ENCODE results near the gene PRKD1.

PRKD1 gene

DNA sequence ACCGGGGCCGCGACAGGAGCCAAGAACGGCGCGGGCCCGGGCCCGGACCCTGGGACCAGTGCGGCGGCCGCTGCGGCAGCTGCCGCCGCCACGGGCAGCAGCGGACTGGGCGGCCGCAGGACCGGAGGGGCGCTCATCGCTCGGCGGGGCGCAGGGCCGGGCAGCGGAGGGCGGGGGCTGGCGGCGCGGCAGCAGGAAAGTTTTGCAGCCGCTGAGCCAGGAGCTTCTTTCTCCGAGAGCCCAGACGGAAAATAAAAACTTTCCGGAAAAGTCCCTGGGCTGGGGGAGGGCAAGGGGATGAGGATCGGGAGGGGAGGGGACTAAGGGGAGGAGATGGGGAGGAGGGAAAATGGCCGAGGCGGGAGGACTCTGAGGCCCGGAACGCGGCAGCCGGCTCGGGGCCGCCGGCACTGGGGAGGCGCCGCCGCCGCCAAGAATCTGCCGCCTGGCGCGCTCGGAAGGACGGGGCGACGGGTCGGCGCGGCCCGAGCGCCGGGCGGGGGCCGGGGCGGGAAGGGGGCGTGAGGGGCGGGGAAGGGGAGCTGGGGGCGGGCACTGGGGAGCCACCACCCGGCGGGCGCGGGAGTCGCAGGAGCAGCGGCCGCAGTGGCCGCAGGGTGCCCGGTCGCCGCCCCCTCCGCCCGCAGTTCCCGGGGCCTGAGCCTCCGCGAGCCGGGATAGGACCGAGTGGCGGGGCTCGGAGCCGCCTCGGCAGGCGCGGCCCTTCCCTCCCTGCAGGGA lies at the start of gene PRKD1:
PRKD1 (minus strand) TSS at position 472 of the 741 bp plus-strand sequence.
- no peak for DNase-seq

DNA sequence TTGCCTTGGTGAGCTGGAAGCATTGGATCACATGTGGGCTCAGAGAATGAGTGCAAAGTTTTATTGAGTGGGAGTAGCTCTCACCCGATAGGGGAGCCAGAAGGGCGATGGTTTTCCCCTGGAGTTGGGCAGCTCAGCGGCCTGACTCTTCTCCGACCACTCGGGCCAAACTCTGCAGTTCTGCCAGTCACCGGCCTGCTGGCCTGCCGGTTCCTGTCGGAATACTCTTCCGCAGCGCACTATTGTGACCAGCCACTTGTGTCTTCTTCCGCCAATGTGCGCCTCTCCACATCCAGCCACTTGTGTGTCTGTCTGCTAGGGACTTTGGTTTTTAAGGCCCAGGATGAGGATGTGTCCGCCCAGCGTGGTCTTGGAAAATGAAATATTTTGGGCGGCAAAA lies 43.5 kb upstream of the PRKD1 start:
- no peak for DNase-seq

DNA sequence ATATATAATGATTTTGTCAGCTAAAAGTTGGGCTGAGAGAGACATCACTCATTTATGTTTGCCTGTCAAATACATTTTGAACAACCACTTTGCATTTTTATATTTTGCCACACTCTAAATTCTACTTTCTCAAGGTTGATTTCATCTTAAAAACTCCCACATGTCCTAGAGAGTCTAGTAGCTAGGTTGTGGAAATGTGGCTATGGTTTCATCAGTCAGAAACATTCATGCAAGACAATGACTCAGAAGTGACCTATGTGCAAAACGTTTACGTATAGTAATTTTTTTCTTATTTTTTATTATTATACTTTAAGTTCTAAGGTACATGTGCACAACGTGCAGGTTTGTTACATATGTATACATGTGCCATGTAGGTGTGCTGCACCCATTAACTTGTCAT lies 27.4 kb upstream of the PRKD1 start:
- no peak for DNase-seq

DNA sequence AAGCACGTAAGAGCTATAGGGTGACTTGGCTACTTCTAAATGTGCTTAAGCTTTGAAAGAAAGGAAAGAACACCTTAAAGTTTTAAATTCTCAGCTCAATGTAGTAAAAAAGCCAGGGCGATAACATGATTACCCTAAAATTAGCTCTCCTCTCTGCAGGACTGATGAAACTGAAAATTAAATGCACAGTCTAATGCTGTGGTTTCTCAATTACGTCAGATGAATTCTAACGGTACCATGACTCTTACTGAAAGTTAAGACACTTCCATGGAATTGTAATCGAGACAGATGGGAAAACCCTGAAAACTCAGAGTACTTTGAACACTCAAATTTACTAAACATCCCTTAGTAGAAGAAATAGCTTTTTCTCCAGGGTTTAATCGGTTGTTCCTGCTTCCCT lies 25.9 kb upstream of the PRKD1 start:
- DNase-seq = no peak

DNA sequence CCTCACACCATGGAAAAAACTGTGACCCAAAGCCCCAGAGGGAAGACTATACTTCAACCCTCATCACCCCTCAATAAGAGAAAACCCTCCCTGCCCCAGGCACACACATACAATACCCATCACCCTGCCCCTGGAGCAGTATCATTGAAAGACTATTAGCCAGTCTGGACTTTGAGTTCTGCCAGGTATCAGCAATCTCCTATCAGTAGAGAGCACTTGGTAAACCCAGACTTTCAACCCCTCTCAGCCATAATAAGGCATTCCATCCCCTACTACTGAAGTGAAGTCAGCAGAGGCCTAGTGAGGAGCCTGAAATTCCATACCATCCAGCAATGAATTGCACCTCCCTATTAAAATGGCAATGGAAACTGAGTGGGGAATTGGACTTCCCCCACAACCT lies 16.4 kb upstream of the PRKD1 start:
- DNase-seq = no peak

DNA sequence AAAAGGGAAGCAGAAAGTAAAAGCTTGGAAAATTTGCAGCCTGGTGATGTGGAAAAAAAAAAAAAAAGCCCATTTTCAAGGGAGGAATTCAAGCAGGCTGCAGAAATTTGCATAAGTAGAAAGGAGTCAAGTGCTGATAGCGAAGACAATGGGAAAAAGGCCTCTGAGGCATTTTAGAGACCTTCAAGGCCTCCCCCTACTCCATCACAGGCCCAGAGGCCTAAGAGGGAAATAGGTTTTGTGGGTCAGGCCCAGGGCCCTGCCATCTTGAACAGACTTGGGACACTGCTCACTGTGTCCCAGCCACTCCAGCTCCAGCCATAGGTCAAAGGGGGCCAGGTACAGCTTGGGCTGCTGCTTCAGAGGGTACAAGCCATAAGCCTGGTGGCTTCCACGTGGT lies 13.8 kb upstream of the PRKD1 start:
- no peak for DNase-seq

DNA sequence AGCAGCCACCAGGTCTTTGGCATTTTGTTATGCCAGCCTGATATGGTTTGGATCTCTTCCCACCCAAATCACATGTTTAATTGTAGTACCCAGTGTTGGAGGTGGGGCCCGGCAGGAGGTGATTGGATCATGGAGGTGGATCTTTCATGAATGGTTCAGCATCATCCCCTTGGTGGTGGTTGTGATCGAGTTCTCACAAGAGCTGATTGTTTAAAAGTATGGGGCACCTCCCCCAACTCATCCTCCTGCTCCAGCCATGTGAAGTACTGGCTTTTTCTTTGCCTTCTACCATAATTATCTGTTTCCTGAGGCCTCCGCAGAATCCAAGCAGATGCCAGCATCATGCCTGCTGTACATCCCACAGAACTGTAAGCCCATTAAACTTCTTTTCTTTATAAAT lies 12.8 kb upstream of the PRKD1 start:
- no peak for DNase-seq

DNA sequence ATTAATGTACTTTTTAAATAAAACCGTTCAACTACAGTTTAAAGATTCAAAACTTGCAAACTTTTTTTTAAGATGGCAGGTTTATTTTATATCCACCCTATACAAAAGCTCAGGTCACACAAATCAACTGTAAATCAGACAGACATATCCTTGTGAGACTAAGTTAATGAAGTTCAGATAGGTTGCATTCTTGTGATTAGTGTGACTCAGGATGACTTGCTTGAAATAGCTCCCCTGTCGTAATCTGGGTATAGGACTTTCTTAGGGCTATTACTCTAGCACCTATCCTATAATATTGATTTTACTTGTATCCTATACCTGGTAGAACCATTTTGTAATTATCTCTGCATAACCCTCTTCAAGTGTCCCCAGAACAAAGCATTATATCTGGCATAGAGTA lies 9.5 kb upstream of the PRKD1 start:
- DNase-seq = no peak

DNA sequence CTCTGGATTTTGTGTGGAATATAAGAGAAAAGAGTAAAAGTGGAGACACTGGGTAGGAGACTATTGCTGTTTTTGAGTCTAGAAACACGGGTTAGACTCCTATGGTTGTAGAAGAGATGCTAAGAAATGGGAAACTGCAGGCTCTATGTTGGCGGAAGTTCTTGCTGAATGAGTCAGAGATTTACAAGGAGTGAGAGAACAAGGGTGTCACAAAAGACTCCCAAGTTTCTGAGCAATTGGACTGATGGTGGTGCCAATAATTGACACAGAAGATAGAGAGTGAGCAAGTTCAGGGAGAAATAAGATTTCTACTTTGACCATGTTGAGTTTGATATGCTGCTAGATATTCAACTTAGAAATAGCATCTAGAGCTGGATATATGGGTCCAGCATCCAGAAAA lies 2.6 kb upstream of the PRKD1 start:
- no peak for DNase-seq

DNA sequence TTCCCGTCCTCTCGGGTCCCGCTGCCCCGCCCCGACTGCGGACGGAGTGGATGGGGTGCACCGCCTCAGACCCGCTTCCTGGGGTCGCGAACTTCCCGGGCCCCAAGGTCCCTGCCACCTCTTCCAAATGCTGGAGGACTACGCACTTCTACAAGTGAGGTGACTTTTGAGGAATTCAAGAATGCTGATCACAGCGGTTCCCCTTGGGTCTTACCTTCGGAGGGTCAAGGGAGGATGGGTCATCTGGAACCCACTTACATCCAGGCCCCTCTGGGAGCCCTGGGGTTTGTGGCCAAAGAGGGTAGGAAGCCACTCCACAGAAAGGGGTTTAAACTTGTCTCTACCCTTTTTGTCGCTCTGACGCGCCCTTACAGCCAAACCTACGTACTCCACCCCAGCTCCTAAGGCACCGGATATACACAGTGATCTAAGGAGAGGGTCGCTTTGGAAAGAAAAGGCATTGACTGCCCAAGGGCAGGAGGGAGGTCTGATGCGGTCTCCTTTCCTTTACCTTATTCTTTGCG lies 532 bp upstream of the PRKD1 start:
- DNase-seq = no peak

DNA sequence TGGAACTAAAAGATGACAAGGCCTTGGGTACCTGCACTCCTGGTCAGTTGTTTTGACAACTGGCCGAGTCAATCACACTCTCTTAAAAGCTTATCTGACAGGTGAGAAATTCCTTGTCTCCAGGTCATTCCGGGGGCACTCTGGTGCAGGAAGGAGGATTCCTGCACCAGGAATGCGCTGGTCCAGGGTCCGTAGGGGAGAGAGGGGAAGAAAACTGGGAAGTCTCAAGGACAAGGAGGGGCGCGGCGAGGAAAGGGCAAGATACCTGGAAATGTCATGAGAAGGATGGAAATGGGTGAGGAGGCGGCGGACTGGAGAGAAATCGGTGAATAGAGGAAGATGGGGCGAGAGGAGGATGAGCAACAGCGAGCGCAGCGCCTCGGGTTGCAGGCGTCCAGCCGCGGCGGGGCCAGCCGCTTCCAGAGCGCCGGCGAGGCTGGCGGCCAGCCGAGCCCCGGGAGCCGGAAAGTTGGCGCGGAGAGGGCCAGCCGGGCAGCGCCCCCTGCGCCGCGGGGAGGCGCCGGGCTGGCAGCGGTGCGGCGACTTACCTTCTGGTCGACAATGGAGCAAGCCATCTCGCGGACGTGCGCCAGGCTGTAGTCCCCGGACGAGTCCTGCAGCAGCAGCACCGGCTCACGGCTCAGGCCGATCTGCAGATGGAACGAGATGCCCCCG lies 809 bp downstream of the PRKD1 start:
- no peak for DNase-seq

DNA sequence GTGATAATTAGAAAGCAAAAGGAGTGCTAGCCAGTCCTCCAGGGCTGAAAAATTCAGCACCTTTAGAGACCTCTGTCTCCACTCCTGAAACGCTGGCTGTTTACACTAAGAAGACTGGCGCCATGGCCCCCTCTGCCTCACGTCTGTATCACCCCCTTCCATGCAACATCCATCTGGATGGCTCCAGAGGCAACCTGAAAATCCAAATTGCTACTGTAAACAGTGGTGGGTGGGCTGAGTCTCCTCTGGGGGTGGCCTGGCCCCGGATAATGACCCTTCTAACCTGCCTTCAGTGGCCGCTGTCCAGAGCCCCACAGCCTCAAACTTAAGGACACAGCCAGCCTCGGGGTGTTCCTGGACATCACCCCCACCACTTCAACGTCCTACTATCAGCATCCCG lies 1.4 kb downstream of the PRKD1 start:
- DNase-seq = no peak

DNA sequence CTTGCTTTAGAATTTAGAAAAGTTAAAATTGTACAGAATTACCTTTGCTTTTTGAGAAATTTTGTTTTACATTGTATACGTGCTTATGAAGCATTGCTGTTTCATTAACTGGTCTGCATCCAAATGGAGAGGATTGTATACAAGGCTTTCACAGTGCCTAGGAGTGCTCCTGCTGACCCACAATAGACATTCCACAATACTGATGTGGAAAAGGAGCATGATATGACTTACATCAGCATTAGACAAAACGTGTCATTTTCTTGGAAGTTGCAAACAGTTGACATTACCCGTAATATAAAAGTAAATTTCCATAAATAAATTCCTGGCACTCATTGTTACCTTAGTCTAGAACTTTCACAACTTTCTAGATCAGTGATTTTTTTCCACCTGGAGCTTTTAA lies 1.9 kb downstream of the PRKD1 start:
- no peak for DNase-seq

DNA sequence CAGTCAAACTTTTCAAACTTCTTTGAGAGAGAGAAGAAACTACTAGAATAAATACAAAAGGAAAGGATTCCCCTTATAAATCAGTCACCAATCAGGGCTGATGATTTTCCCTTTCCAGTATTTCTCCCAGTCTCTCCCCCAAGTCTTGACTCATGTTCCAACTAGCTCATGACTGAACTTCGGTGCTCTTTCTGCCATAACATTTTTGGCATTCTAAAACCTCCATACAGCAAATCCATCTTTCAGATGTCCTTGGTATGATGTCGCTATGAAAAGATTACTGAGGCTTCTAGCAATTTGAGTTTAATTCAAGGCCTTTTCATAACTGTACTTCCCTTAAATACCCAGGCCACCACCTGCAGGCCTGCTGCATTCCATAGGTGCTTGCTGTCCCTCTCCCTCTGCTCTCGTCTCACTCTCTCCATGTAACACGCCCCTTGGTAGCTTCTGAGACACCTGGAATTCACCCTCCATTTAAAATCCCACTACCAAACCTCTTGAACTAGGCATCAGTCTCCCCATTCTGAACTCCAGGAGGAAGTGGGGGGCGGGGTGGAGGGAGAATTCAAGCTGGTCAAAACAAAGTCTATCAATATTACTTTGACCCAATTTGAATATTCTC lies 2.4 kb downstream of the PRKD1 start:
- DNase-seq = no peak

DNA sequence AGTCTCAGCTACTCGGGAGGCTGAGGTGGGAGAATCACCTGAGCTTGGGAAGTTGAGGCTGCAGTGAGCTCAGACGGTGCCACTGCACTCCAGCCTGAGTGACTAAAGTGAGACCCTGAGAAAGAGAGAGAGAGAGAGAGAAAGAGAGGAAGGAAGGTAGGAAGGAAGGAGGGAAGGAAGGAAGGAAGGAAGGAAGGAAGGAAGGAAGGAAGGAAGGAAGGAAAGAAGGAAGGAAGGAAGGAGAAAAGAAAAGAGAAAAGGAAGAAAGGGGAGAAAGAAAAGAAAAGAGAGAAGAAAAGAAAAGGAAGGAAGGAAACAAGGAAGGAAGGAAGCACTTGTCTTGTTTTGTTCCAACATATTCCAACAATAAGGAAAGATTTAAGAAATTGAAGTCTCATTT lies 7.8 kb downstream of the PRKD1 start:
- DNase-seq = no peak

DNA sequence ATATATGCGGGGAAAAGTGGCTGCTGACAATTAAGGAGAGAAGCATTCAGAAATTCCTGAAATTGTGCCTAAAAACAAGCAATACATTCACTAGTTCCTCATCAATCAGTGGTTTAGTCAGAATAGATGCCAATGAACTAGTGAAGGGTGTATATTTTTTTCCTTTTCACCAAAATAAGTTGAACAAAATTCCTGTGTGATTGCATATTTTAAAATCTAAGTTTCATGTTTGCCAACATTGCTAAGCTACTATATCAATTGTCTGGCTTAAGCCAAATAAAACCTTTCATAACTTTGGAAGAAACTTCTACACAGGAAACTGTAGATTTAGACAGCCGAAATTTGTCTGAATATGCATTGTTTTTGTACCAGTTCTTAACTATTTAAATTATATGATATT lies 8.7 kb downstream of the PRKD1 start:
- DNase-seq = no peak

DNA sequence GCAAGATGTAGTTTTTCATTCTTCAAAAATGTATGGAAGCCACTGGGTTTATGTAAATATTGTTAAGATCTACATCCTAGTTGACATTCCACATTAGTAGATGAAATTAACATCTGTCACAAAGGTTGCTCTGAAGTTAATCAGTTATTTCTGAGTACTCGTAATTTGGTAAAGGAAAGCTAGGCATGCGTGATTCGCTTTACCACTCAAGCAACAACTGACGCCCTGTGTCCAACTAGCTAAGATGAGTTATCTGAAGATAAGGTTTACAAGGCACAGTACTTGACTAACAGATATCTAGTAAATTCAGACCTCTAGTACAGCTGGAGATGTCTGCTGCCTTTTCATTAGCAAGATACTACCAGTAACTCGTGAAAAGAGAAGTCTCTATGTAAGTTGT lies 14.1 kb downstream of the PRKD1 start:
- no peak for DNase-seq

DNA sequence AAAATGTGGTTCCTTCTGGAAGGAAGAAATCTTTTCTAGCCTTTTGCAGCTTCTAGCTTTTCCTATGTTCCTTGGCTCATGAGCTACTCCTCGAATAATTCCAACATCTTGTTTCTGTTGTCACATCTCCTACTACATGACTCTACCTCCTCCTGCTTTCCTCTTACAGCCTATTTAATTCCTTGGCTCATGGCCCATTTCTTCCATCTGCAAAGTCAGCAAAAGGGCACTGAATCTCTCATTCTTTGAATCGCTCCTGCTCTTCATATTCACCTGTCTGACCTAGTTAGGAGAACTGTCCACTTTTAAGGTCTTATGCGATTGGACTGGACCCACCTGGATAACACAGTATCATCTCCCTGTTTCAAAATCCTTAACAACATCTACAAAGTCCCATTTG lies 15.8 kb downstream of the PRKD1 start:
- DNase-seq = no peak

DNA sequence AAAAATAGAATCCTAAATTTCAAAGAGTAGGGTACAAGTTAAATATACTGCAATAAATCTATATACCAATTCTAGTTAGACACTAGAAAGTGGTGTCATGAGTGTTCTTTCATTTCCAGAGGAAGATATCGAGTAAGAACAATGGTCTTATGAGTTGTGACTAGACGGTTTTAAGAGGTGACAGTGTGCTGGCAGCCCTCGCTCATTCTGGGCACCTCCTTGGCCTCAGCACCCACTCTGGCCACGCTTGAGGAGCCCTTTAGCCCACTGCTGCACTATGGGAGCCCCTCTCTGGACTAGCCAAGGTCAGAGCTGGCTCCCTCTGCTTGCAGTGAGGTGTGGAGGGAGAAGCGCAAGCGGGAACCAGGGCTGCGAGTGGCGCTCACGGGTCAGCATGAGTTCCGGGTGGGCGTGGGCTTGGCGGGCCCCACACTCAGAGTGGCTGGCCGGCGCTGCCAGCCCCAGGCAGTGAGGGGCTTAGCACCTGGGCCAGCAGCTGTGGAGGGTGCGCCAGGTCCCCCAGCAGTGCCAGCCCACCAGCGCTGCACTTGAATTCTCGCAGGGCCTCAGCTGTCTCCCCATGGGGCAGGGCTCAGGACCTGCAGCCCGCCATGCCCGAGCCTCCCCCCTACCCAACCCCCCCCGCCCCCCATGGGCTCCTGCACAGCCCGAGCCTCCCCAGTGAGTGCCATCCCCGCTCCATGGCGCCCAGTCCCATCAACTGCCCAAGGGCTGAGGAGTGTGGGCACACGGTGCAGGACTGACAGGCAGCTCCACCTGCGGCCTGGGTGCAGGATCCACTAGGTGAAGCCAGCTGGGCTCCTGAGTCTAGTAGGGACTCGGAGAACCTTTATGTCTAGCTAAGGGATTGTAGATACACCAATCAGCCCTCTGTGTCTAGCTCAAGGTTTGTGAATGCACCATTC lies 18.7 kb downstream of the PRKD1 start:
- DNase-seq = no peak

DNA sequence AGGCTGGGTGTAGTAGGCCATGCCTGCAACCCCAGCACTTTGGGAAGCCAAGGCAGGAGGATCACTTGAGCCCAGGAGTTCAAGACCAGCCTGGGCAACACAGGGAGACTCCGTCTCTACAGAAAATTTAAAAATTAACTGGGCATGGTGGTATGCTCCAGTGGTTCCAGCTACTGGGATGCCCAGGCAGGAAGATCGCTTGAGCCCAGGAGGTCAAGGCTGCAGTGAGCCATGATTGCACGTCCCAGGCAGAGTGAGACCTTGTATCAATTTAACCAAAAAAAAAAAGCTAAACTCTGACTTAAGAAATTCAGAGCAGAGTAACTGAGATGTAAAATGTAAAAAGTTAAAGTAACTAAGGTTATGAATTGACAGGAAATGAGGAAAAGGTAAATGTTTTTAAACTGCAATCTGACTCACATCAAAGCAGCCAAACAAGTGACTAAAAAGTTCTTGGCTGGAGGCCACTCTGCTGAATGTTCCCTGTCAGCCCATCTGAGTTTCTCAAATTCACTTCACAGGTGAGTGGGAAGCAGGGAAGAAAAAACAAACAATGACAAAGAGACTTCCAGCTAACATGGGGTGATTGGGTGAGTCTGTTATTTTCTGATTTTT lies 21.3 kb downstream of the PRKD1 start:
- DNase-seq = no peak

DNA sequence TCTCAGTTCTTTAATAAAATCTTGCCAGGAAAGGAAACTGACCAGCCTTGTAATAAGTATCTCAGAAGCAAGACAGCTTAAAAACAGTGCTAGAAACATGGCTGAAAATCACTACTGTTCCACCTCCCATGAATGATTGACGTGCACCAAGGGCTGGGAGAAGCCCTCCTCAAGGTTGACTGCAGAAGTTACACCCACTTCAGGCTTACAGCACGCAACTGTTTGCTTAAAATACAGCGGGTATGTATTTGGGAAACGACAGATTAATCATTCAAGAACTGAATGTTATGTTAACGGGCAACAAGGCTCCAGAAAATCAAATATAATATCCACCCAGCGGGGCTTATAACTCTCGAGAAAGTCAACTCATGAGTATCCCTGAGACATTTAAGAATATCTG lies 22.1 kb downstream of the PRKD1 start:
- no peak for DNase-seq

DNA sequence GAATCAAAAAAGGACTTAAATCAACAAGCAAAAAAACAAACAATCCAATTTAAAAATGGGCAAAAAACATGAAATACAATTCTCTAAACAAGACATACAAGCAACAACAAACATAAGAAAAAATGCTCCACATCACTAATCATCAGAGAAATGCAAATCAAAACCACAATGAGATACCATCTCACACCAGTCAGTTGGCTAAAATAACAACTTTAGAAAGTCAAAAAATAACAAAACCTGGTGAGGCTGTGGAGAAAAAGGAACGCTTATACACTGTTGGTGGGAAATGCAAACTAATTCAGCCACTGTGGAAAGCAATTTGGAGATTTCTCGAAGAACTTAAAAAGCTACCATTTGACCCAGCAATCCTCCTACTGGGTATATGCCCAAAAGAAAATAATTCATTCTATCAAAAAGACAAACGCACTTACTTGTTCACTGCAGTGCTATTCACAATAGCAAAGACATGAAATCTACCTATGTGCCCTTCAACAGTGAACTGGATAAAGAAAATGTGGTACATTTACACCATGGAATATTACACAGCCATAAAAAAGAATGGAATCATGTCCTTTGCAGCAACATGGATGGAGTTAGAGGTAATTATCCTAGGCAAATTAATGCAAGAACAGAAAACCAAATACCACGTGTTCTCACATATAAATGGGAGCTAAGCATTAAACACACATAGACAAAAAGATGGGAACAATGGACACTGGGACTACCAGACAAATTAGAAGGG lies 26.9 kb downstream of the PRKD1 start:
- no peak for DNase-seq

Measured in activated CD4-positive, alpha-beta T cell treated with anti-CD3 and anti-CD28 coated beads, Interleukin-2, amount 50 U/mL, for 1 hour (primary cell).